ENCODE measurements around the gene PLA2G15.

GRCh38 chr16:68282064-68282452 is 36.9 kb downstream of the PLA2G15 start:
- no peak for TF ChIP-seq CTCF (IDR thresholded peaks at IDR 0.05)
- no peak for TF ChIP-seq POLR2A (IDR thresholded peaks at IDR 0.05)
